ENCODE results near the gene NCAM2. TPM values are rescaled to one million over a fixed set of nuclear protein-coding genes. Genes with fewer than 3 reads are reported as not detected.

NCAM2 gene
- total RNA-seq, 1 experiment from 2014 or later: not detected

DNA sequence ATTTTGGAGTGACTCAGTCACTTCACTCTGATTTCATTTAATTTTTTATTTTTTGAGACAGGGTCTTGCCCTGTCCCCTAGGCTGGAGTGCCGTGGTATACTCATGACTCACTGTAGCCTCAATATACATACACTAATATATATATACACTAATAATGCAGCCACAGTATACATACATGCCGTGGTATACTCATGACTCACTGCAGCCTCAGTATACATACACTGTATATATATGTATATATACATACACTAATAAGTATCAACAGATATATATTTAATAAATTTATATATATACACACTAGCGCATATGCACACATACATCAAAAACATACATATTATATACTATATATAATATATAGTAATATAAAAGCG, 149.2 kb downstream of the NCAM2 start:
- Histone ChIP-seq H3K27ac (ENCODE audit: low read depth, low read length) (no peak overlapping the region), H3K27me3 (ENCODE audit: insufficient read depth, low read length) (no peaks in the 10 kb centered on the region), H4K20me1 (ENCODE audit: insufficient read depth) (no peaks in the 10 kb centered on the region), H3K4me2 (ENCODE audit: low read length) (no peak overlapping the region), H3K36me3 (ENCODE audit: control insufficient read depth in 1 of 2, insufficient read depth in 2 of 2, low read length in 2 of 2) (no peaks in the 10 kb centered on the region), H3K9ac (ENCODE audit: low read length) (no peak overlapping the region), H2AFZ (ENCODE audit: low read depth, low read length, poor library complexity, severe bottlenecking) (no peak overlapping the region), H3K9me3 (ENCODE audit: control insufficient read depth in 1 of 2, insufficient read depth in 1 of 2, low read depth in 1 of 2, low read length in 2 of 2) (peaks cover 5 to 6% of the 10 kb centered on the region in 2 experiments; a peak in 2 of 4 replicates), H3K4me1 (ENCODE audit: control insufficient read depth in 1 of 2, insufficient read depth in 2 of 2, low read length in 2 of 2) (no peaks in the 10 kb centered on the region), H3K4me3 (replicated peaks in 1 of 2; ENCODE audit: low read depth in 1 of 2, low read length in 2 of 2) (no peak overlapping the region), H3K9me2 (ENCODE audit: insufficient read depth) (no peaks in the 10 kb centered on the region), H3K79me2 (ENCODE audit: insufficient read depth, low read length) (no peaks in the 10 kb centered on the region)
- ChIA-PET POLR2A (no interaction called here), RAD21 (ENCODE audit: low non-redundant PET in 1 of 2, low total read pairs in 2 of 2, uncharacterized antibody in 2 of 2, unreplicated experiment in 2 of 2) (no interaction called here), CTCF (no interaction called here)
- ATAC-seq (no peak), DNase-seq (ENCODE audit: low read depth, low spot score) (no peak)
- intact Hi-C loops (cut with micrococcal nuclease): no loop called here
- no peak for TF ChIP-seq ZFX (IDR thresholded peaks at IDR 0.05)
- TF ChIP-seq, protein P1, sequence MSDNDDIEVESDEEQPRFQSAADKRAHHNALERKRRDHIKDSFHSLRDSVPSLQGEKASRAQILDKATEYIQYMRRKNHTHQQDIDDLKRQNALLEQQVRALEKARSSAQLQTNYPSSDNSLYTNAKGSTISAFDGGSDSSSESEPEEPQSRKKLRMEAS (IDR thresholded peaks at IDR 0.05): no peak
- no peak for TF ChIP-seq SP1 (IDR thresholded peaks at IDR 0.05; ENCODE audit: low read depth)
- no peak for TF ChIP-seq YY1 (IDR thresholded peaks at IDR 0.05; ENCODE audit: extremely low read depth, insufficient replicate concordance, low read depth, low read length)
- TF ChIP-seq, protein P2, sequence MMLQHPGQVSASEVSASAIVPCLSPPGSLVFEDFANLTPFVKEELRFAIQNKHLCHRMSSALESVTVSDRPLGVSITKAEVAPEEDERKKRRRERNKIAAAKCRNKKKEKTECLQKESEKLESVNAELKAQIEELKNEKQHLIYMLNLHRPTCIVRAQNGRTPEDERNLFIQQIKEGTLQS (IDR thresholded peaks at IDR 0.05): no peak
- TF ChIP-seq POLR2A (IDR thresholded peaks at IDR 0.05; ENCODE audit: borderline replicate concordance, extremely low read depth, insufficient read depth, insufficient read length): no peak
- no peak for TF ChIP-seq SRF (IDR thresholded peaks at IDR 0.05; ENCODE audit: low read depth)
- TF ChIP-seq FOSL1 (IDR thresholded peaks at IDR 0.05; ENCODE audit: low read depth): no peak
- no peak for TF ChIP-seq EZH2phosphoT487 (IDR thresholded peaks at IDR 0.05; ENCODE audit: borderline replicate concordance)
- TF ChIP-seq, protein P3, sequence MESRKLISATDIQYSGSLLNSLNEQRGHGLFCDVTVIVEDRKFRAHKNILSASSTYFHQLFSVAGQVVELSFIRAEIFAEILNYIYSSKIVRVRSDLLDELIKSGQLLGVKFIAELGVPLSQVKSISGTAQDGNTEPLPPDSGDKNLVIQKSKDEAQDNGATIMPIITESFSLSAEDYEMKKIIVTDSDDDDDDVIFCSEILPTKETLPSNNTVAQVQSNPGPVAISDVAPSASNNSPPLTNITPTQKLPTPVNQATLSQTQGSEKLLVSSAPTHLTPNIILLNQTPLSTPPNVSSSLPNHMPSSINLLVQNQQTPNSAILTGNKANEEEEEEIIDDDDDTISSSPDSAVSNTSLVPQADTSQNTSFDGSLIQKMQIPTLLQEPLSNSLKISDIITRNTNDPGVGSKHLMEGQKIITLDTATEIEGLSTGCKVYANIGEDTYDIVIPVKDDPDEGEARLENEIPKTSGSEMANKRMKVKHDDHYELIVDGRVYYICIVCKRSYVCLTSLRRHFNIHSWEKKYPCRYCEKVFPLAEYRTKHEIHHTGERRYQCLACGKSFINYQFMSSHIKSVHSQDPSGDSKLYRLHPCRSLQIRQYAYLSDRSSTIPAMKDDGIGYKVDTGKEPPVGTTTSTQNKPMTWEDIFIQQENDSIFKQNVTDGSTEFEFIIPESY (IDR thresholded peaks at IDR 0.05; ENCODE audit: extremely low read depth, insufficient replicate concordance, low read length): no peak
- no peak for TF ChIP-seq EGR1 (IDR thresholded peaks at IDR 0.05; ENCODE audit: low read depth)
- no peak for TF ChIP-seq RAD21 (IDR thresholded peaks at IDR 0.05; ENCODE audit: low read depth)
- TF ChIP-seq, protein P4, sequence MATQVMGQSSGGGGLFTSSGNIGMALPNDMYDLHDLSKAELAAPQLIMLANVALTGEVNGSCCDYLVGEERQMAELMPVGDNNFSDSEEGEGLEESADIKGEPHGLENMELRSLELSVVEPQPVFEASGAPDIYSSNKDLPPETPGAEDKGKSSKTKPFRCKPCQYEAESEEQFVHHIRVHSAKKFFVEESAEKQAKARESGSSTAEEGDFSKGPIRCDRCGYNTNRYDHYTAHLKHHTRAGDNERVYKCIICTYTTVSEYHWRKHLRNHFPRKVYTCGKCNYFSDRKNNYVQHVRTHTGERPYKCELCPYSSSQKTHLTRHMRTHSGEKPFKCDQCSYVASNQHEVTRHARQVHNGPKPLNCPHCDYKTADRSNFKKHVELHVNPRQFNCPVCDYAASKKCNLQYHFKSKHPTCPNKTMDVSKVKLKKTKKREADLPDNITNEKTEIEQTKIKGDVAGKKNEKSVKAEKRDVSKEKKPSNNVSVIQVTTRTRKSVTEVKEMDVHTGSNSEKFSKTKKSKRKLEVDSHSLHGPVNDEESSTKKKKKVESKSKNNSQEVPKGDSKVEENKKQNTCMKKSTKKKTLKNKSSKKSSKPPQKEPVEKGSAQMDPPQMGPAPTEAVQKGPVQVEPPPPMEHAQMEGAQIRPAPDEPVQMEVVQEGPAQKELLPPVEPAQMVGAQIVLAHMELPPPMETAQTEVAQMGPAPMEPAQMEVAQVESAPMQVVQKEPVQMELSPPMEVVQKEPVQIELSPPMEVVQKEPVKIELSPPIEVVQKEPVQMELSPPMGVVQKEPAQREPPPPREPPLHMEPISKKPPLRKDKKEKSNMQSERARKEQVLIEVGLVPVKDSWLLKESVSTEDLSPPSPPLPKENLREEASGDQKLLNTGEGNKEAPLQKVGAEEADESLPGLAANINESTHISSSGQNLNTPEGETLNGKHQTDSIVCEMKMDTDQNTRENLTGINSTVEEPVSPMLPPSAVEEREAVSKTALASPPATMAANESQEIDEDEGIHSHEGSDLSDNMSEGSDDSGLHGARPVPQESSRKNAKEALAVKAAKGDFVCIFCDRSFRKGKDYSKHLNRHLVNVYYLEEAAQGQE (IDR thresholded peaks at IDR 0.05; ENCODE audit: low read depth): no peak
- no peak for TF ChIP-seq ZNF274 (IDR thresholded peaks at IDR 0.05; ENCODE audit: low read depth, low read length)
- TF ChIP-seq EZH2 (IDR thresholded peaks at IDR 0.05): no peak
- TF ChIP-seq, protein P5, sequence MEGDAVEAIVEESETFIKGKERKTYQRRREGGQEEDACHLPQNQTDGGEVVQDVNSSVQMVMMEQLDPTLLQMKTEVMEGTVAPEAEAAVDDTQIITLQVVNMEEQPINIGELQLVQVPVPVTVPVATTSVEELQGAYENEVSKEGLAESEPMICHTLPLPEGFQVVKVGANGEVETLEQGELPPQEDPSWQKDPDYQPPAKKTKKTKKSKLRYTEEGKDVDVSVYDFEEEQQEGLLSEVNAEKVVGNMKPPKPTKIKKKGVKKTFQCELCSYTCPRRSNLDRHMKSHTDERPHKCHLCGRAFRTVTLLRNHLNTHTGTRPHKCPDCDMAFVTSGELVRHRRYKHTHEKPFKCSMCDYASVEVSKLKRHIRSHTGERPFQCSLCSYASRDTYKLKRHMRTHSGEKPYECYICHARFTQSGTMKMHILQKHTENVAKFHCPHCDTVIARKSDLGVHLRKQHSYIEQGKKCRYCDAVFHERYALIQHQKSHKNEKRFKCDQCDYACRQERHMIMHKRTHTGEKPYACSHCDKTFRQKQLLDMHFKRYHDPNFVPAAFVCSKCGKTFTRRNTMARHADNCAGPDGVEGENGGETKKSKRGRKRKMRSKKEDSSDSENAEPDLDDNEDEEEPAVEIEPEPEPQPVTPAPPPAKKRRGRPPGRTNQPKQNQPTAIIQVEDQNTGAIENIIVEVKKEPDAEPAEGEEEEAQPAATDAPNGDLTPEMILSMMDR (IDR thresholded peaks at IDR 0.05 in 2 of 3, conservative IDR thresholded peaks at IDR 0.05 in 1 of 3; ENCODE audit: borderline replicate concordance in 1 of 3, insufficient read depth in 1 of 3, low read depth in 2 of 3, low read length in 2 of 3): no peak
- BruUV-seq (replicated peaks): no TSS peak

Measured in HCT116 (cell line).